ENCODE data around the gene EXOG. TPM values are rescaled to one million over a fixed set of nuclear protein-coding genes. Genes with fewer than 3 reads are reported as not detected.

Gene EXOG
- total and polyA plus RNA-seq, 10 of the 15 experiments (the other 5 are each of a cell fraction or from before 2014, with no cell fraction given): 7.8 to 20.9 (median 19.6) TPM

DNA sequence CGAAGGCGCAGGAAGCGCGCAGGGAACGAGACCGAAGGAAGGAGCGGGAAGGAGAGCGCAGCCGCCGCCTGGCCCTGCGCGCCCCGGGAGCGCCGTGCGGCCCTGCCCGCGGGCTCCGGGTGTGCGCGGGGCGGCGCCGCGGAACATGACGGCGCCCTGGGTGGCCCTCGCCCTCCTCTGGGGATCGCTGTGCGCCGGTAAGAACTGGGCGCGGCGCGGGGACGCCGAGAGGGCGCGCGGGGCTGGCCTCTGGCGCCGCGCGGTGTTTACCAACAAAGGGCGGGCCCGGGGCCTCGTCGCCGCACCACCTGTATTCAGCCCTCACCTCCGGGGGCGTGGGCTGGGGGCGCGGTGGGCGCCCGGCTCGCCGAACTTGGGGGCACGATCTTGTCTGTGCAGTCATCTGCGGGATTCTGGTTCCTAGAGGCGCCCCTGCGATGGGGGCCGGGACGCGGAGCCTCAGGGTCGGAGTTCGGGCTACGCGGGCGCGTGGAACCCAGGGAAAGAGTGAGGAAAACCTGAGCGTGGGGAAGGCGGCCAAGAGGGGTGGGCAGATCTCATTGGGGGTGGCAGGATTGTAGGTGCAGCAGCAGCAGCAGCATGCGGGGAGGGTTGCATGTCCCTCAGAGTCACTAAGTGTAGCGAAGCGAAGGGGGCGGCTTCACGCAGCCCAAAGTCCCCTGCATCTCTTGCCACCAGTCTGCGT lies 41.8 kb upstream of the EXOG start:
- H3K27me3 ChIP-seq (replicated peaks in 1 of 2; ENCODE audit: control insufficient read depth in 2 of 2, insufficient read depth in 2 of 2, low read length in 1 of 2): no peaks in the 10 kb centered on the region; a peak in 1 of 4 replicates
- RAD21 ChIA-PET (ENCODE audit: unreplicated experiment): no interaction called here
- no peaks in the 10 kb centered on the region; the same call in 1 of the 2 replicates for H3K79me2 ChIP-seq (ENCODE audit: control insufficient read depth, insufficient read depth, low read length)
- H3K4me3 ChIP-seq: peak overlapping the region; percentile 64
- intact Hi-C loops (cut with micrococcal nuclease; ENCODE audit: unreplicated experiment) (no loop called here), in situ Hi-C loops (cut with MboI) (no loop called here)
- H3K4me1 ChIP-seq (ENCODE audit: control insufficient read depth, insufficient read depth, low read length): peaks cover 15% of the 10 kb centered on the region
- peak; percentile 58 for ATAC-seq
- H4K20me1 ChIP-seq (ENCODE audit: control insufficient read depth, insufficient read depth): peaks cover 4% of the 10 kb centered on the region; the same call in 1 of the 2 replicates
- peak overlapping the region; percentile 67 for H3K9ac ChIP-seq (ENCODE audit: control insufficient read depth, insufficient read depth, low read length)
- CTCF ChIA-PET: interaction anchor here (1.2 to 2.1 kb wide), 2 partner anchors 108 to 545 kb away, joined by 3 to 9 read pairs; partner anchors contain the start of gene XYLB
- POLR2A ChIA-PET: no interaction called here
- SMC1A ChIA-PET (ENCODE audit: uncharacterized antibody, unreplicated experiment): no interaction called here
- peak overlapping the region; percentile 74 for H2AFZ ChIP-seq (ENCODE audit: control insufficient read depth, low read depth, low read length)
- BruUV-seq (replicated peaks): no TSS peak
- no peaks in the 10 kb centered on the region; the same call in 2 of the 3 replicates for H3K9me3 ChIP-seq (replicated peaks; ENCODE audit: control insufficient read depth, insufficient read depth, low read length)
- no peak overlapping the region; the same call in 1 of the 2 replicates for H3K27ac ChIP-seq (ENCODE audit: control insufficient read depth, insufficient read depth)
- WGBS (ENCODE audit: insufficient coverage, insufficient replicate concordance, low lambda C conversion rate, missing lambda C conversion rate): 1% methylated on average over 65 of the region's 78 CpGs
- H3K4me2 ChIP-seq (ENCODE audit: control insufficient read depth, insufficient read depth): peak overlapping the region; percentile 99
- H3K36me3 ChIP-seq (ENCODE audit: control insufficient read depth in 2 of 2, insufficient read depth in 2 of 2, low read length in 1 of 2): no peaks in the 10 kb centered on the region
- no peak for FAIRE-seq
- no peak for DNase-seq (ENCODE audit: low read depth, low spot score)
- TF ChIP-seq RB1 (IDR thresholded peaks at IDR 0.05; ENCODE audit: borderline replicate concordance) (peak; percentile 66; the same call in 1 of the 2 replicates), POLR2A (IDR thresholded peaks at IDR 0.05; ENCODE audit: low read depth, low read length) (peak; percentile 14), TAF1 (IDR thresholded peaks at IDR 0.05; ENCODE audit: borderline replicate concordance, low read depth, low read length) (0 out of 2 replicates have a peak, but pooled peaks have one; percentile 18), NFXL1 (IDR thresholded peaks at IDR 0.05; ENCODE audit: borderline replicate concordance) (no peak), HDAC2 (IDR thresholded peaks at IDR 0.05) (0 out of 2 replicates have a peak, but pooled peaks have one; percentile 52), ETV6 (conservative IDR thresholded peaks at IDR 0.05 in 1 of 2, IDR thresholded peaks at IDR 0.05 in 1 of 2; ENCODE audit: borderline replicate concordance in 1 of 2, low read depth in 1 of 2) (no peak), SMARCA5 (IDR thresholded peaks at IDR 0.05) (peak; percentile 51; the same call in 1 of the 2 replicates), HDGF (IDR thresholded peaks at IDR 0.05) (no peak), BACH1 (IDR thresholded peaks at IDR 0.05; ENCODE audit: borderline replicate concordance) (peak; percentile 44; the same call in 1 of the 2 replicates), LARP7 (IDR thresholded peaks at IDR 0.05) (peak; percentile 82; the same call in 1 of the 2 replicates), NR2F1 (conservative IDR thresholded peaks at IDR 0.05) (no peak; the same call in 1 of the 2 replicates), SRF (IDR thresholded peaks at IDR 0.05; ENCODE audit: low read depth in 2 of 2, low read length in 2 of 2) (no peak), KLF5 (IDR thresholded peaks at IDR 0.05; ENCODE audit: partially characterized antibody) (peak; percentile 38), BRCA1 (IDR thresholded peaks at IDR 0.05; ENCODE audit: low read depth, low read length) (no peak), BHLHE40 (IDR thresholded peaks at IDR 0.05; ENCODE audit: borderline replicate concordance in 1 of 2, low read depth in 2 of 2, low read length in 1 of 2) (peak in 1 of 2 experiments; percentile 39; a peak in 1 of 4 replicates)
- TF ChIP-seq, protein P1, sequence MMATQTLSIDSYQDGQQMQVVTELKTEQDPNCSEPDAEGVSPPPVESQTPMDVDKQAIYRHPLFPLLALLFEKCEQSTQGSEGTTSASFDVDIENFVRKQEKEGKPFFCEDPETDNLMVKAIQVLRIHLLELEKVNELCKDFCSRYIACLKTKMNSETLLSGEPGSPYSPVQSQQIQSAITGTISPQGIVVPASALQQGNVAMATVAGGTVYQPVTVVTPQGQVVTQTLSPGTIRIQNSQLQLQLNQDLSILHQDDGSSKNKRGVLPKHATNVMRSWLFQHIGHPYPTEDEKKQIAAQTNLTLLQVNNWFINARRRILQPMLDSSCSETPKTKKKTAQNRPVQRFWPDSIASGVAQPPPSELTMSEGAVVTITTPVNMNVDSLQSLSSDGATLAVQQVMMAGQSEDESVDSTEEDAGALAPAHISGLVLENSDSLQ (IDR thresholded peaks at IDR 0.05): no peak
- TF ChIP-seq, protein P2, sequence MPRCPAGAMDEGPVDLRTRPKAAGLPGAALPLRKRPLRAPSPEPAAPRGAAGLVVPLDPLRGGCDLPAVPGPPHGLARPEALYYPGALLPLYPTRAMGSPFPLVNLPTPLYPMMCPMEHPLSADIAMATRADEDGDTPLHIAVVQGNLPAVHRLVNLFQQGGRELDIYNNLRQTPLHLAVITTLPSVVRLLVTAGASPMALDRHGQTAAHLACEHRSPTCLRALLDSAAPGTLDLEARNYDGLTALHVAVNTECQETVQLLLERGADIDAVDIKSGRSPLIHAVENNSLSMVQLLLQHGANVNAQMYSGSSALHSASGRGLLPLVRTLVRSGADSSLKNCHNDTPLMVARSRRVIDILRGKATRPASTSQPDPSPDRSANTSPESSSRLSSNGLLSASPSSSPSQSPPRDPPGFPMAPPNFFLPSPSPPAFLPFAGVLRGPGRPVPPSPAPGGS (IDR thresholded peaks at IDR 0.05; ENCODE audit: borderline replicate concordance, insufficient read depth, low read depth, low read length, poor library complexity, severe bottlenecking): no peak
- TF ChIP-seq, protein P3, sequence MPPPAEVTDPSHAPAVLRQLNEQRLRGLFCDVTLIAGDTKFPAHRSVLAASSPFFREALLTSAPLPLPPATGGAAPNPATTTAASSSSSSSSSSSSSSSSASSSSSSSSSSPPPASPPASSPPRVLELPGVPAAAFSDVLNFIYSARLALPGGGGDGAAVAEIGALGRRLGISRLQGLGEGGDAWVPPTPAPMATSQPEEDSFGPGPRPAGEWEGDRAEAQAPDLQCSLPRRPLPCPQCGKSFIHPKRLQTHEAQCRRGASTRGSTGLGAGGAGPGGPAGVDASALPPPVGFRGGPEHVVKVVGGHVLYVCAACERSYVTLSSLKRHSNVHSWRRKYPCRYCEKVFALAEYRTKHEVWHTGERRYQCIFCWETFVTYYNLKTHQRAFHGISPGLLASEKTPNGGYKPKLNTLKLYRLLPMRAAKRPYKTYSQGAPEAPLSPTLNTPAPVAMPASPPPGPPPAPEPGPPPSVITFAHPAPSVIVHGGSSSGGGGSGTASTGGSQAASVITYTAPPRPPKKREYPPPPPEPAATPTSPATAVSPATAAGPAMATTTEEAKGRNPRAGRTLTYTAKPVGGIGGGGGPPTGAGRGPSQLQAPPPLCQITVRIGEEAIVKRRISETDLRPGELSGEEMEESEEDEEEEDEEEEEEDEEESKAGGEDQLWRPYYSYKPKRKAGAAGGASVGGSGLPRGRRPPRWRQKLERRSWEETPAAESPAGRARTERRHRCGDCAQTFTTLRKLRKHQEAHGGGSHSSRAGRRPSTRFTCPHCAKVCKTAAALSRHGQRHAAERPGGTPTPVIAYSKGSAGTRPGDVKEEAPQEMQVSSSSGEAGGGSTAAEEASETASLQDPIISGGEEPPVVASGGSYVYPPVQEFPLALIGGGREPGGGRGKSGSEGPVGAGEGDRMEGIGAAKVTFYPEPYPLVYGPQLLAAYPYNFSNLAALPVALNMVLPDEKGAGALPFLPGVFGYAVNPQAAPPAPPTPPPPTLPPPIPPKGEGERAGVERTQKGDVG (CRISPR knock-in tag; IDR thresholded peaks at IDR 0.05): no peak
